Liver (tissue), 9 donors: Measurements from ENCODE around the gene CATSPERZ. TPM values are rescaled to one million over a fixed set of nuclear protein-coding genes. Genes with fewer than 3 reads are reported as not detected.

ENCODE experiments used
- DNase-seq: peaks from one replicate; pipeline ENCODE4 v3.0.0-alpha.2; 2017; ENCODE audit warnings: low spot score
- H3K27ac ChIP-seq, 2 donors: one replicate each; pipeline ENCODE4 v1.7.0; 2013; ENCODE audit warnings: inconsistent platforms in 2 of 2, low read length in 2 of 2, control low read depth in 1 of 2, low read depth in 1 of 2, mild to moderate bottlenecking in 1 of 2
- H3K27me3 ChIP-seq, 4 donors: one replicate each; pipeline versions ENCODE4 v1.6.1 to v1.7.0; 2013; ENCODE audit warnings: low read length in 3 of 4, inconsistent platforms in 1 of 4, mild to moderate bottlenecking in 1 of 4, moderate library complexity in 1 of 4; ENCODE audit not compliant: control insufficient read depth in 4 of 4, insufficient read depth in 4 of 4
- H3K36me3 ChIP-seq, 4 donors: one replicate each; pipeline versions ENCODE4 v1.6.1 to v1.7.0; 2013; ENCODE audit warnings: low read length in 3 of 4, mild to moderate bottlenecking in 3 of 4, low read depth in 1 of 4, moderate library complexity in 1 of 4; ENCODE audit not compliant: control insufficient read depth in 4 of 4, insufficient read depth in 3 of 4
- H3K4me1 ChIP-seq, 4 donors: one replicate each; pipeline versions ENCODE4 v1.6.1 to v1.7.0; 2013; ENCODE audit warnings: low read length in 3 of 4, mild to moderate bottlenecking in 3 of 4, moderate library complexity in 1 of 4; ENCODE audit not compliant: control insufficient read depth in 4 of 4, insufficient read depth in 4 of 4
- H3K4me3 ChIP-seq, 3 donors: one replicate each; pipeline versions ENCODE4 v1.6.1 to v1.7.0; 2013; ENCODE audit warnings: low read length in 3 of 3, control low read depth in 1 of 3, low read depth in 1 of 3, mild to moderate bottlenecking in 1 of 3
- H3K9ac ChIP-seq, 2 donors: one replicate each; pipeline ENCODE4 v1.7.0; 2013; ENCODE audit warnings: low read length in 2 of 2, mild to moderate bottlenecking in 2 of 2, moderate library complexity in 2 of 2, control low read depth in 1 of 2, low read depth in 1 of 2
- H3K9me3 ChIP-seq, 4 donors: one replicate each; pipeline versions ENCODE4 v1.6.1 to v1.7.0; 2013; ENCODE audit warnings: low read length in 3 of 4; ENCODE audit not compliant: control insufficient read depth in 4 of 4
- EGR1 ChIP-seq, 2 donors: IDR thresholded peaks; 2 replicates each; pipeline ENCODE4 v1.6.1; 2016 to 2018; ENCODE audit warnings: antibody characterized with exemption in 2 of 2, low read depth in 2 of 2
- FOXA1 ChIP-seq: IDR thresholded peaks from 2 replicates; pipeline ENCODE4 v1.6.1; 2016; ENCODE audit warnings: antibody characterized with exemption
- FOXA2 ChIP-seq: IDR thresholded peaks from 2 replicates; pipeline ENCODE4 v1.6.1; 2016; ENCODE audit warnings: antibody characterized with exemption
- GABPA ChIP-seq, 2 donors: IDR thresholded peaks in 1 of 2; conservative IDR thresholded peaks in 1 of 2; 2 replicates each; pipeline ENCODE4 v1.6.1; 2016; ENCODE audit warnings: antibody characterized with exemption in 2 of 2, mild to moderate bottlenecking in 1 of 2, moderate library complexity in 1 of 2
- HNF4A ChIP-seq, 2 donors: conservative IDR thresholded peaks; 2 replicates each; pipeline ENCODE4 v1.6.1; 2016; ENCODE audit warnings: antibody characterized with exemption in 2 of 2, mild to moderate bottlenecking in 2 of 2
- HNF4G ChIP-seq: IDR thresholded peaks from 2 replicates; pipeline ENCODE4 v1.6.1; 2016; ENCODE audit warnings: antibody characterized with exemption
- JUND ChIP-seq, 2 donors: IDR thresholded peaks; 2 replicates each; pipeline ENCODE4 v1.6.1; 2016; ENCODE audit warnings: antibody characterized with exemption in 2 of 2
- NR2F2 ChIP-seq: IDR thresholded peaks from 2 replicates; pipeline ENCODE4 v1.6.1; 2016; ENCODE audit warnings: antibody characterized with exemption
- RAD21 ChIP-seq, 2 donors: IDR thresholded peaks; 2 replicates each; pipeline ENCODE4 v1.6.1; 2016; ENCODE audit warnings: antibody characterized with exemption in 2 of 2, mild to moderate bottlenecking in 2 of 2
- RXRA ChIP-seq, 2 donors: IDR thresholded peaks; 2 replicates each; pipeline ENCODE4 v1.6.1; 2017 to 2018; ENCODE audit warnings: antibody characterized with exemption in 2 of 2, mild to moderate bottlenecking in 1 of 2
- SP1 ChIP-seq: IDR thresholded peaks from 2 replicates; pipeline ENCODE4 v1.6.1; 2018; ENCODE audit warnings: antibody characterized with exemption, mild to moderate bottlenecking
- TAF1 ChIP-seq: conservative IDR thresholded peaks from 2 replicates; pipeline ENCODE4 v1.6.1; 2016; ENCODE audit warnings: antibody characterized with exemption, mild to moderate bottlenecking
- YY1 ChIP-seq: IDR thresholded peaks from 2 replicates; pipeline ENCODE4 v1.6.1; 2016; ENCODE audit warnings: antibody characterized with exemption, mild to moderate bottlenecking
- WGBS: extraction: QIAGEN DNeasy Blood & Tissue Kit; methylation state at CpG from one replicate; pipeline ENCODE4 v1.1.7; 2013; 5-methylcytosine and 5-hydroxymethylcytosine counted together
- polyA plus RNA-seq, 2 donors: library from polyadenylated mRNA; stranded (reverse) in 1 of 2; unstranded in 1 of 2; fragments of 200-250 nt in 1 of 2; fragments of >200 nt in 1 of 2; fragmentation: Nextera tagmentation in 1 of 2; extraction: Ambion mirVana in 1 of 2; gene quantifications; one replicate each; pipeline versions ENCODE4 v1.2.1 to v1.2.3, GENCODE V29; 2013 to 2015
- total RNA-seq, 2 donors: library from RNA; depleted of rRNA; stranded (reverse); fragments of >200 nt; gene quantifications; one replicate each; pipeline ENCODE4 v1.2.3, GENCODE V29; 2014
- TF ChIP-seq, protein P1 (sequence below): IDR thresholded peaks from 2 replicates; pipeline ENCODE4 v1.6.1; 2016; ENCODE audit warnings: antibody characterized with exemption
- TF ChIP-seq, protein P2 (sequence below): IDR thresholded peaks from 2 replicates; pipeline ENCODE4 v1.6.1; 2016; ENCODE audit warnings: antibody characterized with exemption
- TF ChIP-seq, protein P3 (sequence below): IDR thresholded peaks from 2 replicates; pipeline ENCODE4 v1.6.1; 2016; ENCODE audit warnings: antibody characterized with exemption, mild to moderate bottlenecking
- TF ChIP-seq, protein P4 (sequence below): fragments of 150-350 bp; IDR thresholded peaks from 2 replicates; pipeline ENCODE4 v1.5.1; 2017; ENCODE audit warnings: improper control_type of control experiment, low read depth, low read length; ENCODE audit not compliant: missing input control
- TF ChIP-seq, protein P5 (sequence below): IDR thresholded peaks from 2 replicates; pipeline ENCODE4 v1.6.1; 2016; ENCODE audit warnings: antibody characterized with exemption
- donor health status: healthy.
- donor health status: healthy.
- donor health status: healthy.
- donor health status: healthy.
- donor health status: healthy.

Gene CATSPERZ
- total and polyA plus RNA-seq, 4 donors = 0.42 TPM; not detected in 3

DNA sequence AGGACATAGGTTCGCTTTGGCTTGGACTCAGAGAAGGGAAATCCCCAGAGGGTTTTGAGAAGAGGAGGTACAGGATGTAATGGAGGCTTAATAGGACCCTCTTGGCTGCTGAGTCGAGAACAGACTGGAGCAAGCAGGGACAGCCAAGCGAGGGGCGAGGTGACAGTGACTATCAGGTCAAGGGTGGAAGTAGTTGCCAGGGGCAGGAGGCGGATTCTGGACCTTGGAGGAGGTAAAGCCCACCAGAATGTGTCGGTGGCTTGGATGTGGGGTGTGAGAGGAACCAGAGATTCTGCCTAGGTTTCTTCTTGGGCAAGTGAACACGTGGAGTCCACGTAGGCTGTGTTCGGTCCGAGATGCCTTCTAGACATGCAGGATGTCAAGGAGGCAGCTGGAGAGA, 12.8 kb downstream of the CATSPERZ start (continued):
- TF ChIP-seq, protein P1, sequence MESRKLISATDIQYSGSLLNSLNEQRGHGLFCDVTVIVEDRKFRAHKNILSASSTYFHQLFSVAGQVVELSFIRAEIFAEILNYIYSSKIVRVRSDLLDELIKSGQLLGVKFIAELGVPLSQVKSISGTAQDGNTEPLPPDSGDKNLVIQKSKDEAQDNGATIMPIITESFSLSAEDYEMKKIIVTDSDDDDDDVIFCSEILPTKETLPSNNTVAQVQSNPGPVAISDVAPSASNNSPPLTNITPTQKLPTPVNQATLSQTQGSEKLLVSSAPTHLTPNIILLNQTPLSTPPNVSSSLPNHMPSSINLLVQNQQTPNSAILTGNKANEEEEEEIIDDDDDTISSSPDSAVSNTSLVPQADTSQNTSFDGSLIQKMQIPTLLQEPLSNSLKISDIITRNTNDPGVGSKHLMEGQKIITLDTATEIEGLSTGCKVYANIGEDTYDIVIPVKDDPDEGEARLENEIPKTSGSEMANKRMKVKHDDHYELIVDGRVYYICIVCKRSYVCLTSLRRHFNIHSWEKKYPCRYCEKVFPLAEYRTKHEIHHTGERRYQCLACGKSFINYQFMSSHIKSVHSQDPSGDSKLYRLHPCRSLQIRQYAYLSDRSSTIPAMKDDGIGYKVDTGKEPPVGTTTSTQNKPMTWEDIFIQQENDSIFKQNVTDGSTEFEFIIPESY = no peak
- TF ChIP-seq YY1 = no peak
- TF ChIP-seq JUND (IDR thresholded peaks at IDR 0.05) = no peak

DNA sequence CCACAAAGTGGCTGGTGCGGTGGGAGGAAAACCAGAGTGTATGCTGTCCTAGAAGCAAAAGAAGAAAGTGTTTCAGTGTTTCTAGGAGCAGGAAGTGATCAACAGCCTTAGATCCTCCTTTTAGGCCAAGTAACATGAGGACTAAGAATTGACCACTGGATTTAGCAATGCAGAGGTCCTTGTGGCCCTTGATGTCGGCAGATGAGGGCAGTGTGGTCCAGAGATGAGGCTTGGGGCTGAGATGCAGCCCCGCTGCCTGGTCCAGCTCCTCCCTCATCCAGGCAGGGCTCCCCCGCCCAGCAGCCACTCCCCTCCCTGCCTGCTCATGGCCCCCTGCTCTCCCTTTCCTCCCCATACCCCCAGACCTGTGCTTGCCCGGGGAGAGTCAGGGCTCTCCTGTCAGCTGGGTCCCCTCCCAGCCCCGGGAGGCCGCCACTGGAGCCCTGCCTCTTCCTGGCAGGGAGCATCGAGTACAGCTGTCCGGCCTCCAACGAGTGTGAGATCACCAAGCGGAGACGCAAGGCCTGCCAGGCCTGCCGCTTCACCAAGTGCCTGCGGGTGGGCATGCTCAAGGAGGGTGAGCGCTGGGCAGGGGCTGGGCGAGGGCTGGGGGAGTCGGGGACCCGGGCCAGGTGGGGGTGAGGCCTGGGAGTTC, 13.5 kb downstream of the CATSPERZ start:
- Histone ChIP-seq H3K9me3 (no peaks in the 10 kb centered on the region), H3K27me3 (no peaks in the 10 kb centered on the region), H3K4me1 (peaks cover 1 to 52% (median 37%) of the 10 kb centered on the region in 4 donors), H3K36me3 (peaks cover 4 to 26% (median 9%) of the 10 kb centered on the region in 4 donors), H3K27ac (no peak overlapping the region), H3K4me3 (no peak overlapping the region), H3K9ac (no peak overlapping the region)
- TF ChIP-seq HNF4G (no peak), NR2F2 (no peak), FOXA1 (no peak)
- WGBS = 81% methylated on average over 18 of the region's 18 CpGs
- DNase-seq = no peak

DNA sequence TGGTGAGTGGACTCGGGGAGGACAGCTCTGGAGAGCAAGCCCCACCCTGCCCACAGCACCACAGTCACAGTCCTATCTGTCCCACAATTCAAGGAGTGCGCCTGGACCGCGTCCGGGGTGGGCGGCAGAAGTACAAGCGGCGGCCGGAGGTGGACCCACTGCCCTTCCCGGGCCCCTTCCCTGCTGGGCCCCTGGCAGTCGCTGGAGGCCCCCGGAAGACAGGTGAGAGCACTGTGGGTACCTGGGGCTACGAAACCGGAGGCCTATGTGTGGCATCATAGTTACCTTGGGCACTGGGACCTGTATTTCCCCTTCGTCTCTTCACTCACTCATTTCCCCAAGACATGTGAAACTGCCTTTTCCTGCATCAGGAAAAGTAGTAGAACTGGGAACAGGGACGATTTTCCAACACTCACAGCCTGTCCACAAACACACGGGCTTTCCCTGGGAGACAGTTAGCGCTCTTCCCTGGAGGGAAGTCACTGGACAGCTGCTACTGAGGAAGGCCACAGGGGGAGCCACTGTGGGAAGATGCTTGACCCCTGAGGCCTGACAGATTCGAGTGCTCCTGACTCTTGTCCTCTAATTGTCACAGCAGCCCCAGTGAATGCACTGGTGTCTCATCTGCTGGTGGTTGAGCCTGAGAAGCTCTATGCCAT, 14.1 kb downstream of the CATSPERZ start:
- Histone ChIP-seq H3K27ac (no peak overlapping the region), H3K9ac (no peak overlapping the region), H3K4me3 (no peak overlapping the region), H3K9me3 (no peaks in the 10 kb centered on the region), H3K4me1 (peaks cover 7 to 56% (median 42%) of the 10 kb centered on the region in 4 donors), H3K36me3 (peaks cover 4 to 26% (median 9%) of the 10 kb centered on the region in 4 donors), H3K27me3 (no peaks in the 10 kb centered on the region)
- TF ChIP-seq SP1 (no peak), HNF4A (conservative IDR thresholded peaks at IDR 0.05) (no peak), GABPA (IDR thresholded peaks at IDR 0.05 in 1 of 2, conservative IDR thresholded peaks at IDR 0.05 in 1 of 2) (no peak), EGR1 (IDR thresholded peaks at IDR 0.05; ENCODE audit: low read depth in 2 of 2) (no peak), RAD21 (IDR thresholded peaks at IDR 0.05) (no peak), YY1 (no peak), FOXA2 (no peak), JUND (IDR thresholded peaks at IDR 0.05) (no peak), TAF1 (no peak), HNF4G (no peak), NR2F2 (no peak), FOXA1 (no peak), RXRA (IDR thresholded peaks at IDR 0.05) (no peak)
- TF ChIP-seq, protein P2, sequence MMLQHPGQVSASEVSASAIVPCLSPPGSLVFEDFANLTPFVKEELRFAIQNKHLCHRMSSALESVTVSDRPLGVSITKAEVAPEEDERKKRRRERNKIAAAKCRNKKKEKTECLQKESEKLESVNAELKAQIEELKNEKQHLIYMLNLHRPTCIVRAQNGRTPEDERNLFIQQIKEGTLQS = no peak
- TF ChIP-seq, protein P3, sequence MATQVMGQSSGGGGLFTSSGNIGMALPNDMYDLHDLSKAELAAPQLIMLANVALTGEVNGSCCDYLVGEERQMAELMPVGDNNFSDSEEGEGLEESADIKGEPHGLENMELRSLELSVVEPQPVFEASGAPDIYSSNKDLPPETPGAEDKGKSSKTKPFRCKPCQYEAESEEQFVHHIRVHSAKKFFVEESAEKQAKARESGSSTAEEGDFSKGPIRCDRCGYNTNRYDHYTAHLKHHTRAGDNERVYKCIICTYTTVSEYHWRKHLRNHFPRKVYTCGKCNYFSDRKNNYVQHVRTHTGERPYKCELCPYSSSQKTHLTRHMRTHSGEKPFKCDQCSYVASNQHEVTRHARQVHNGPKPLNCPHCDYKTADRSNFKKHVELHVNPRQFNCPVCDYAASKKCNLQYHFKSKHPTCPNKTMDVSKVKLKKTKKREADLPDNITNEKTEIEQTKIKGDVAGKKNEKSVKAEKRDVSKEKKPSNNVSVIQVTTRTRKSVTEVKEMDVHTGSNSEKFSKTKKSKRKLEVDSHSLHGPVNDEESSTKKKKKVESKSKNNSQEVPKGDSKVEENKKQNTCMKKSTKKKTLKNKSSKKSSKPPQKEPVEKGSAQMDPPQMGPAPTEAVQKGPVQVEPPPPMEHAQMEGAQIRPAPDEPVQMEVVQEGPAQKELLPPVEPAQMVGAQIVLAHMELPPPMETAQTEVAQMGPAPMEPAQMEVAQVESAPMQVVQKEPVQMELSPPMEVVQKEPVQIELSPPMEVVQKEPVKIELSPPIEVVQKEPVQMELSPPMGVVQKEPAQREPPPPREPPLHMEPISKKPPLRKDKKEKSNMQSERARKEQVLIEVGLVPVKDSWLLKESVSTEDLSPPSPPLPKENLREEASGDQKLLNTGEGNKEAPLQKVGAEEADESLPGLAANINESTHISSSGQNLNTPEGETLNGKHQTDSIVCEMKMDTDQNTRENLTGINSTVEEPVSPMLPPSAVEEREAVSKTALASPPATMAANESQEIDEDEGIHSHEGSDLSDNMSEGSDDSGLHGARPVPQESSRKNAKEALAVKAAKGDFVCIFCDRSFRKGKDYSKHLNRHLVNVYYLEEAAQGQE = no peak
- TF ChIP-seq, protein P1 = no peak
- TF ChIP-seq, protein P4, sequence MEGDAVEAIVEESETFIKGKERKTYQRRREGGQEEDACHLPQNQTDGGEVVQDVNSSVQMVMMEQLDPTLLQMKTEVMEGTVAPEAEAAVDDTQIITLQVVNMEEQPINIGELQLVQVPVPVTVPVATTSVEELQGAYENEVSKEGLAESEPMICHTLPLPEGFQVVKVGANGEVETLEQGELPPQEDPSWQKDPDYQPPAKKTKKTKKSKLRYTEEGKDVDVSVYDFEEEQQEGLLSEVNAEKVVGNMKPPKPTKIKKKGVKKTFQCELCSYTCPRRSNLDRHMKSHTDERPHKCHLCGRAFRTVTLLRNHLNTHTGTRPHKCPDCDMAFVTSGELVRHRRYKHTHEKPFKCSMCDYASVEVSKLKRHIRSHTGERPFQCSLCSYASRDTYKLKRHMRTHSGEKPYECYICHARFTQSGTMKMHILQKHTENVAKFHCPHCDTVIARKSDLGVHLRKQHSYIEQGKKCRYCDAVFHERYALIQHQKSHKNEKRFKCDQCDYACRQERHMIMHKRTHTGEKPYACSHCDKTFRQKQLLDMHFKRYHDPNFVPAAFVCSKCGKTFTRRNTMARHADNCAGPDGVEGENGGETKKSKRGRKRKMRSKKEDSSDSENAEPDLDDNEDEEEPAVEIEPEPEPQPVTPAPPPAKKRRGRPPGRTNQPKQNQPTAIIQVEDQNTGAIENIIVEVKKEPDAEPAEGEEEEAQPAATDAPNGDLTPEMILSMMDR = no peak
- TF ChIP-seq, protein P5, sequence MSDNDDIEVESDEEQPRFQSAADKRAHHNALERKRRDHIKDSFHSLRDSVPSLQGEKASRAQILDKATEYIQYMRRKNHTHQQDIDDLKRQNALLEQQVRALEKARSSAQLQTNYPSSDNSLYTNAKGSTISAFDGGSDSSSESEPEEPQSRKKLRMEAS = no peak
- WGBS = 87% methylated on average over 19 of the region's 19 CpGs
- no peak for DNase-seq
